ENCODE results near the gene SIGLECL1.

SIGLECL1 gene

GRCh38 chr19:51253088-51253806 lies 2.4 kb downstream of the SIGLECL1 start:
- DNase-seq: no peak

- no peak for DNase-seq
These were observed 5.3 kb downstream of the SIGLECL1 start for GRCh38 chr19:51256155-51256625.

GRCh38 chr19:51257471-51257870 lies 6.6 kb downstream of the SIGLECL1 start:
- DNase-seq: no peak

- no peak for DNase-seq
These were observed 7.6 kb downstream of the SIGLECL1 start for GRCh38 chr19:51258165-51259160.

- DNase-seq: peak in 1 of 2 experiments; percentile 15
These were observed 8.7 kb downstream of the SIGLECL1 start for GRCh38 chr19:51259348-51260245.

- no peak for DNase-seq
These were observed 12.9 kb downstream of the SIGLECL1 start for GRCh38 chr19:51263808-51264207.

- DNase-seq: no peak
These were observed 20.2 kb downstream of the SIGLECL1 start for GRCh38 chr19:51271067-51271466.

- DNase-seq: no peak
These were observed 21.4 kb downstream of the SIGLECL1 start for GRCh38 chr19:51272183-51272810.

- no peak for DNase-seq
These were observed 23.3 kb downstream of the SIGLECL1 start for GRCh38 chr19:51274049-51274770.

GRCh38 chr19:51277112-51277511 lies 26.2 kb downstream of the SIGLECL1 start:
- no peak for DNase-seq

- DNase-seq: no peak
These were observed 31.5 kb downstream of the SIGLECL1 start for GRCh38 chr19:51282335-51282734.

GRCh38 chr19:51285682-51286081 lies 34.8 kb downstream of the SIGLECL1 start:
- no peak for DNase-seq

- no peak for DNase-seq
These were observed 38.8 kb downstream of the SIGLECL1 start for GRCh38 chr19:51289635-51290034.

GRCh38 chr19:51292971-51293370 lies 42.1 kb downstream of the SIGLECL1 start:
- no peak for DNase-seq

GRCh38 chr19:51293571-51294210 lies 42.8 kb downstream of the SIGLECL1 start:
- no peak for DNase-seq

- DNase-seq: no peak
These were observed 43.5 kb downstream of the SIGLECL1 start for GRCh38 chr19:51294211-51294976.

- no peak for DNase-seq
These were observed 44.1 kb downstream of the SIGLECL1 start for GRCh38 chr19:51294977-51295375.

GRCh38 chr19:51295382-51296126 lies 44.7 kb downstream of the SIGLECL1 start:
- no peak for DNase-seq

- DNase-seq: no peak
These were observed 45.6 kb downstream of the SIGLECL1 start for GRCh38 chr19:51296336-51297093.

All from SW 1271 (cell line).